NT2/D1 (cell line): ENCODE results near the gene C11orf16.

ENCODE experiments used
- DNase-seq: peaks from one replicate; pipeline ENCODE4 v3.0.0-alpha.2; 2011; ENCODE audit warnings: low read depth, low spot score
- H3K27me3 ChIP-seq: 2 replicates; pipeline ENCODE4 v1.6.0; 2011; ENCODE audit warnings: mild to moderate bottlenecking; ENCODE audit not compliant: insufficient read length, insufficient read depth
- H3K36me3 ChIP-seq: 2 replicates; pipeline ENCODE4 v1.6.1; 2011; ENCODE audit warnings: mild to moderate bottlenecking, low read length, mixed read lengths; ENCODE audit not compliant: insufficient read depth, insufficient read length
- H3K4me1 ChIP-seq: 2 replicates; pipeline ENCODE4 v1.5.1; 2011; ENCODE audit not compliant: insufficient read depth, insufficient read length
- H3K4me3 ChIP-seq: 2 replicates; pipeline ENCODE4 v1.5.1; 2011; ENCODE audit warnings: low read depth; ENCODE audit not compliant: insufficient read length
- H3K9ac ChIP-seq: 2 replicates; pipeline ENCODE4 v1.6.0; 2011; ENCODE audit warnings: low read depth; ENCODE audit not compliant: insufficient read length
- H3K9me3 ChIP-seq: 2 replicates; pipeline ENCODE4 v1.5.1; 2011; ENCODE audit warnings: mild to moderate bottlenecking, low read length; ENCODE audit not compliant: insufficient read depth
- SUZ12 ChIP-seq: IDR thresholded peaks from 2 replicates; pipeline ENCODE4 v1.6.1; 2011; ENCODE audit not compliant: insufficient read length, insufficient read depth; ENCODE audit errors: extremely low read depth
- YY1 ChIP-seq: IDR thresholded peaks from 2 replicates; pipeline ENCODE4 v1.6.1; 2011; ENCODE audit not compliant: insufficient read length, insufficient read depth
- ZNF274 ChIP-seq: IDR thresholded peaks from 2 replicates; pipeline ENCODE4 v1.6.1; 2011; ENCODE audit warnings: mild to moderate bottlenecking, low read depth, low read length

The C11orf16 gene

DNA sequence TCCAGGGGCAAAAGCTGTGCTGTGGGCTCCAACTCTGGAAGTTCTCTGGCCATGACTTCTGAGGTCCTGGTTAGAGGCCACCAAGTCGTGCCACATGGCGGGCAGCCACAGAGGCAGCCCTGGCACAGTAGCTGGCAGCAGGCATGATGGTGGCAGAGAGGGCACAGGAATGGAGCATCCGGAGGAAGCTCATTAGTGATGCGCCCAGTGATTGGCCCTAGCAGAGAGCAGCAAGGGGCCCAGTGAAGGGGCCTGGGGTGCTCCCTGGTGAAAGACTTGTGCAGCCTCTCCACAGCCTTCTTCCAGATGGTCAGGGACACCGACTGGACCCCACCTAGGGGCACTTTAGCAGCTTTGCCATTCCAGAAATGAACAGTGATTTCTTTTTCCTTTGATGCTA lies 7.0 kb downstream of the C11orf16 start:
- no peak for TF ChIP-seq YY1
- TF ChIP-seq ZNF274 = no peak
- no peaks in the 10 kb centered on the region for H3K27me3 ChIP-seq
- no peaks in the 10 kb centered on the region for H3K4me1 ChIP-seq
- H3K4me3 ChIP-seq = no peak overlapping the region
- H3K9ac ChIP-seq = no peak overlapping the region
- DNase-seq = no peak
- no peaks in the 10 kb centered on the region for H3K9me3 ChIP-seq
- peaks cover 60% of the 10 kb centered on the region for H3K36me3 ChIP-seq

GRCh38 chr11:8922691-8923090 lies 10.1 kb downstream of the C11orf16 start:
- H3K36me3 ChIP-seq = peaks cover 78% of the 10 kb centered on the region
- H3K27me3 ChIP-seq = no peaks in the 10 kb centered on the region

DNA sequence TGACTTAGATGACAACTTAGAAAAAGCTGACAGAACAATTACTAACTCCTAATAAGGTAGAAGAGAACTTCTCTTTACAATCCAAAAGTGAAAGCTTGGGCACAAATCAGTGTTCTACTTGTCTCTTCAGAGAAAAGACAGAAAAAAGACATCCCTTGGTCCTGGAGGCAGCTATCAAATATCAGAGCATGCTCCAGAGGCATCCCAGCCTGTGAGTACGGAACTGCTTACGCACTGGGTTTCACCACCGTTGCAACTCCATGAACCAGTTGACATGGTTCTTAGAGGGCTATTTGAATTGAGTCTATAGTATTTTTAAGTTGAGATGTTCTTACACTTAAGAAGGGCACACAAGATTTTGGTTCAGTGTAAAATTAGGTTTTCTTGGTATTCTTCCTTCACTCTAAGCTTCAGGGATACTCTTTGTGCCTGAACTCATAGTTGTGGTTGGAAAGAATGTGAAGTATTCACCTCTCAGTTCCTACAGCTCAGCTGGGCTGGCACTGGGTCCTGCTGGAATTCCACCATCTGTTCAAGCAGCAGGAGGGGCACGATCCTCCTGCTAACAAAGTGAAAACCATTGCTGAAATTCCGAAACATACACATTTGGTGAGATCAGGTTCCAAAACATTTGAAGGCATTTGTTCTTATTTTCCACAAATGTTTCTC lies 15.5 kb downstream of the C11orf16 start:
- Histone ChIP-seq H3K9ac (no peak overlapping the region), H3K4me1 (peaks cover 3% of the 10 kb centered on the region)

More at GRCh38 chr11:8922691-8923090, 10.1 kb downstream of the C11orf16 start:
- no peaks in the 10 kb centered on the region for H3K9me3 ChIP-seq
- H3K9ac ChIP-seq = no peak overlapping the region
- H3K4me3 ChIP-seq = no peak overlapping the region
- TF ChIP-seq SUZ12 (no peak), ZNF274 (no peak), YY1 (no peak)
- H3K4me1 ChIP-seq = no peaks in the 10 kb centered on the region
- no peak for DNase-seq

GRCh38 chr11:8914661-8915018 lies 18.1 kb downstream of the C11orf16 start:
- TF ChIP-seq ZNF274 (no peak), YY1 (no peak), SUZ12 (no peak)
- Histone ChIP-seq H3K9me3 (no peaks in the 10 kb centered on the region), H3K36me3 (peaks cover 45% of the 10 kb centered on the region), H3K9ac (no peak overlapping the region), H3K4me1 (peaks cover 3% of the 10 kb centered on the region), H3K27me3 (peaks cover 7% of the 10 kb centered on the region), H3K4me3 (no peak overlapping the region)
- no peak for DNase-seq

More for the DNA sequence above, 15.5 kb downstream of the C11orf16 start:
- Histone ChIP-seq H3K27me3 (no peaks in the 10 kb centered on the region), H3K36me3 (peaks cover 71% of the 10 kb centered on the region), H3K9me3 (no peaks in the 10 kb centered on the region), H3K4me3 (no peak overlapping the region)
- DNase-seq = peak; percentile 70
- TF ChIP-seq SUZ12 (no peak), ZNF274 (no peak), YY1 (no peak)

DNA sequence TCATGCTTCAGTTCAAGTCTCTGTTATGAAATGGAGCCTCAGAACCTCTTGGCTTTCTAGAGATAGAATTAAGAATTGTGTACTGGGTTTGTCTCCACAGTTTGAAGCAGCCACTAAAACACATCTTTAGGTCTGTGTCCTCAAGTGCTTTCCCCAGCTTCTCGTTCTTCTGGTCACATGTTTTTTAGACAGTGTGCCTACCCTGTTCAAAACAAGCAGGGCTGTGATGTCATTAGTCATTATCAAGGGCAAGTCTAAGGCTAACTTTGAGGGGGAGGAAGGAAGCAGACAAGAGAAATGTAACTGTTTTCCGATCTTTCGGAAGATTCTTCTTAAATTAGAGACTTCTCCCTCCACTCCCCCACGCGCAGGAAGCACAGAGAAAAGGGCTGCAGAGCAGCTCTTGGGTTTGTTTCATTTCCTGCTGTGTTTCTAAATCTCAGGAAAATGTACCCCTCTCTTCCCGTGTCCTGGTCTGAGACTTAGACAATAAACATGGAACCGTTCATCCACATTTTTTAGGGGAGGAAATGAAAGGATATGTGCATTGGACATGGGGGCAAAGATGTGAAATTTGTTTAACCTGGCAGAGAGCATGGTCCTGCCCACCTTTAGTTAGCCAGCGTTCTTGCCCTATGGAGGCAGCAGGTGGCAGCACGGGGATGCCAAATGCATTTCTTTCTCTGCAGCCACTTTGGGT lies 18.6 kb downstream of the C11orf16 start:
- no peak overlapping the region for H3K4me3 ChIP-seq
- TF ChIP-seq ZNF274 (no peak), YY1 (no peak), SUZ12 (no peak)
- peaks cover 13% of the 10 kb centered on the region for H3K27me3 ChIP-seq
- H3K4me1 ChIP-seq = peaks cover 3% of the 10 kb centered on the region
- H3K36me3 ChIP-seq = peaks cover 42% of the 10 kb centered on the region
- no peaks in the 10 kb centered on the region for H3K9me3 ChIP-seq
- H3K9ac ChIP-seq = no peak overlapping the region
- DNase-seq = no peak

DNA sequence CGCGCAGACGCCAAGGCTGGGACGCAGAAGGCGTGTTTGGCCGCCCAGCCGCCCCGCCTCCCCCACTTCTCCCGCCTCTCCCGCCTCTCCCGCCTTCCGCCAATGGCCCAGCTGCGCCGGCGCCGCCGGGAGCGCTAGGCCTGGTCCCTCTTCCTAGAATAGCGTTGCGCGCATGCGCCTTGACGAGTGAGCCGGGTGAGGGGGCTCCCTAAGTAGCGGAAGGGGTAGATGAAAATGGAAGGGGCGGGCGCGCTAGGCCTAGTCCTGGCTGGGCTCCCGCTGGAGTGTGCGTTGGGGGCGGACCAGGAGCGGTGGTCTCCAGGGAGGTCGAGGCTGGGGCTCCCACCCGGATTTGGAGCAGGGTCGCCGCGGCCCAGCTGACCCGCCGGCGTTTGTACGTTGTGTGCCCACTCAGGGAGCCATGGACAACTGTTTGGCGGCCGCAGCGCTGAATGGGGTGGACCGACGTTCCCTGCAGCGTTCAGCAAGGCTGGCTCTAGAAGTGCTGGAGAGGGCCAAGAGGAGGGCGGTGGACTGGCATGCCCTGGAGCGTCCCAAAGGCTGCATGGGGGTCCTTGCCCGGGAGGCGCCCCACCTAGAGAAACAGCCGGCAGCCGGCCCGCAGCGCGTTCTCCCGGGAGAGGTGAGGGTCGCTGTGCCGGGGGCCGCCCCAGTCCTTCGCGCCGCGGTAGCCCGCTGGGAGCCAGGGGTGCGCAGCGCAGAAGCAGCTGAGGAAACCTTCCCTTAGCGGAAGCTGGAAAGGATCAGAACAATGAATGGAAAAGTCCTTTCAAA lies 21.5 kb downstream of the C11orf16 start, which contains the start of gene AKIP1:
Gene AKIP1, plus strand, starts transcription at position 161 of the 795 bp plus-strand sequence. Its CDS starts 261 bp downstream, at position 422.
- Histone ChIP-seq H3K9ac (peak within 1 kb of the TSS; percentile 95), H3K4me1 (no peaks in the 10 kb centered on the region), H3K27me3 (peaks cover 26% of the 10 kb centered on the region), H3K9me3 (no peaks in the 10 kb centered on the region), H3K4me3 (peak within 1 kb of the TSS; percentile 80), H3K36me3 (peaks cover 24% of the 10 kb centered on the region)
- DNase-seq = peak; percentile 92
- TF ChIP-seq YY1 = no peak
- TF ChIP-seq SUZ12 = no peak
- no peak for TF ChIP-seq ZNF274

- no peak for DNase-seq
- Histone ChIP-seq H3K9ac (peak overlapping the region; percentile 57), H3K4me3 (peak overlapping the region; percentile 50), H3K4me1 (no peaks in the 10 kb centered on the region), H3K27me3 (peaks cover 26% of the 10 kb centered on the region), H3K9me3 (no peaks in the 10 kb centered on the region), H3K36me3 (peaks cover 21% of the 10 kb centered on the region)
- TF ChIP-seq SUZ12 (no peak), ZNF274 (no peak), YY1 (no peak)
Measured at GRCh38 chr11:8910649-8911026, 22.1 kb downstream of the C11orf16 start.
